ENCODE results near the gene RIN2.
"Not testable (repeated sequence)": the region's sequence is repeated elsewhere in the genome, so short reads cannot be mapped to it uniquely, and the experiment has no call there.

Gene RIN2

DNA sequence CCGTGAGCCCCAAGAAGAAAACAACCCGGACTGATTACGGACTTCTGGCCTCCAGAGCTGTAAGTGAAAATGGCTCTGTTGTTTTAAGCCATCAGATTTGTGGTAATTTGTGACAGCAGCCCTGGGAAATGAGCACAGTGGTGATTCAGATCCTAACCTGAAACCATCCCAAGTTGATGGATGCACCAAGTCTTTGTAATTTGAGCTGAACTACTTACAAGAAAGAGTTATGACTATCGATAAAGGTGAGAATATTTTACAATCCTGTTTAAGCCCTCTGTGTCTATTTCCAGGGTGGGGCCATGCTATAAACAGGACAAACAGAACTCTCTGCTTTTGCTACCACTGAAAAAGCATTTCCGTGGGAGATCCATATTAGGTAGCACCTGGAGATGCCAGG, 19.1 kb upstream of the RIN2 start:
- FAIRE-seq = no peak

GRCh38 chr20:19739351-19739750, 18.7 kb upstream of the RIN2 start:
- no peak for FAIRE-seq

More for the DNA sequence above, 19.1 kb upstream of the RIN2 start:
- DNase-seq (ENCODE audit: insufficient read length, low spot score) = no peak

GRCh38 chr20:19740512-19740911, 17.5 kb upstream of the RIN2 start:
- no peak for FAIRE-seq

More at GRCh38 chr20:19739351-19739750, 18.7 kb upstream of the RIN2 start:
- no peak for DNase-seq (ENCODE audit: insufficient read length, low spot score)

GRCh38 chr20:19741924-19742323, 16.1 kb upstream of the RIN2 start:
- FAIRE-seq (no peak), DNase-seq (ENCODE audit: insufficient read length, low spot score) (no peak)

More at GRCh38 chr20:19740512-19740911, 17.5 kb upstream of the RIN2 start:
- DNase-seq (ENCODE audit: insufficient read length, low spot score) = no peak

DNA sequence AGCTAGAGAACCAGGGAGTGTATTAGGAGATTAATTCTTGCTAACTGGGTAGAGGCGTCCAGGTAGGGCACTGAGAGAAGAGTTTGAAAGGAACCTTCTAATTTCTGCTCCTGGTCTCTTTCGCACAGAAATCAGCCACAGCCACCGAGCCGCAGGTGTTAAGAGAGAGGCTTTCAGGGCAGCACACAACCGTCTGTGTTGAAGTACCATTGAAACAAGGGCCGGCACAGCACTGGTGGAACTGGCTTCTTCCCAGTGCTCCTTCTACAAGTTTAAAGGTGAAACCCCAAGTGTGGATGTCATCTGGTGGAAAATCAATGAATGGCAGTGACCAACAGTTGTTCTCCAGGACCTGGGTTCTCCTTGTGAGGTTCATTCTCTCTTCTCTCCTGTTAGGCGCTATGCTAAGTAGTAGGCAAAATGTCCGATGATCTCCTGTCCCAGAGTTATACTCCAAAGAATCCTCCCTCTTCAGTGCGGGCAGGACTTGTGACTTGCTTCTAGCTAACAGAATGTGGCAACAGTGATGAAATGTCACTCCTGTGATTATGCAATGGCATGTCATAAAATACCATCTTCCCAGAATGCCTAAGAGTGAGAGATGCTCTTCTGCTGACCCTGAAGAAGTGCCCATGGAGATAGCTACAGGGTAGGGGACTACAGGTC, 15.0 kb upstream of the RIN2 start:
- DNase-seq (ENCODE audit: insufficient read length, low spot score) = no peak
- no peak for FAIRE-seq

DNA sequence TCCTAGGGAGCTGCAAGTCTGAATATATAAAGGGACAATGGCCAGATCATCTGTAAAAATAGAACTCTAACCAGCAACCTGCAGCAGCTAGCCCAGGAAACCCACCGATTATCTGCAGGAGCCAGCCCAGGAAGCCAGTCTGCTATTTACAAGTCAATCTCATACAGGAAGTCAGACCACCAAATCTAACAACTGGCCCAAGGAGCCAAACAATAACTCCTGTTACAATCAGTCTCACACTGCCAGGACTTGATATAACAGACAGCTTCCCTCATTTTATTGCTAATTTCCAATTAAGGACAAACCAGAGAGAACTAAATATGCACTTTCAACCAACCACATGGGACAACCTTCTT, 14.4 kb upstream of the RIN2 start:
- no peak for DNase-seq (ENCODE audit: insufficient read length, low spot score)

GRCh38 chr20:19745106-19745505, 13.0 kb upstream of the RIN2 start:
- FAIRE-seq (no peak), DNase-seq (ENCODE audit: insufficient read length, low spot score) (no peak)

More for the DNA sequence above, 14.4 kb upstream of the RIN2 start:
- no peak for FAIRE-seq

DNA sequence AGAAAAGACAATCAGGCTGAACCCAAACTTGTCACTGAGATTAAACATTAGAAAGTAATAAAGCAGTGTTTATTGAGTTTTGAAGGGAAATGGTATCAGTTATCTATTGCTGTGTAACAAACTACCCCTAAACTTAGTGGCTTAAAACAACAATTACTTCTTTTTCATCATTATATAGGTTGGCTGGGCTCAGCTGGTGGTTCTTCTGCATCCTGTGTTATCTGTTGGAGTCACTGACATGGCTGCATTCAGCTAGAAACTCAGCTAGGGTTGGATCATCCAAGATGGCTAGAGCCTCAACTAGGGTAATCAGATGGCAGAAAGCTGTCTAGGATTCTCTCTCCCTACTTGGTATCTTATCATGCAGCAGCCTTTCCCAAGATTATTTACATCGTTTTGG, 12.5 kb upstream of the RIN2 start:
- FAIRE-seq (no peak), DNase-seq (ENCODE audit: insufficient read length, low spot score) (no peak)

DNA sequence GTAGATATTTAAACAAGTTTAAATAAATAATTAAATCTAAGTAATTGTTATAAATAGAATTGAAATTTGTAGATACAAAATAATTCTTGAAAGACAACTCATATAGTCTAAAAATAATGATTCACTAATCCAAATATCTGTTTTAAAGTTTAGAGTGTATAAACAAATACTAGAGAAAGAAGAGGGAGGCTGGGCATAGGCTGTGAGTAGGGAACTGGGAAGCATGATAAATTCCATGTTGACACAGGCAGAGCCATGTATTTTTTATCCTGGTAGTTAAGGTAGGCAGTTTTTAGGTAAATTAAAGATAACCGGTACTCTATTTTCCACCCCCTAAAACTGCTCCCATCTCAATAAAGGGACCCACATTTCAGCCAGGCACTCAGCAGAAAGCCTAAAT, 11.7 kb upstream of the RIN2 start:
- DNase-seq (ENCODE audit: insufficient read length, low spot score) = no peak
- no peak for FAIRE-seq

GRCh38 chr20:19747903-19748302, 10.2 kb upstream of the RIN2 start:
- DNase-seq (ENCODE audit: insufficient read length, low spot score) (no peak), FAIRE-seq (no peak)

DNA sequence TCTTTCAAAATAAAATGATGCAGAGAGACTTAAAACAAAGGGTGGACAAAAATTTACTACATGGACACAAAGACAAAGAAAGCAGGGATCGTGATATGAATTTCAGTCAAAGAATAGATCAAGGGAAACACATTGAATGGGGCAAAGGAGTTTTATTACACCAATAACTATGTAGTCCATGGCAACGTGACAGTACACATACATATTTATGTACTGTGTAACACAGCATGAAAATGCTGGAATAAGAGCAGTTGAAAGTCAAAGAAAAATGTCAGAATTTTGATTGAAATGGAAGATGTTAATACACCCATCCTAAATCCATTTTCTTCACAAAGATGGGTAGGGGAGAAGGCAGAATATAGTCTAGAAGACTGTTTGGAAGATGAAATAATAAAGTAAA, 9.4 kb upstream of the RIN2 start:
- DNase-seq (ENCODE audit: insufficient read length, low spot score) (no peak), FAIRE-seq (no peak)

- FAIRE-seq (no peak), DNase-seq (ENCODE audit: insufficient read length, low spot score) (no peak)
Measured at GRCh38 chr20:19749618-19750071, 8.4 kb upstream of the RIN2 start.

DNA sequence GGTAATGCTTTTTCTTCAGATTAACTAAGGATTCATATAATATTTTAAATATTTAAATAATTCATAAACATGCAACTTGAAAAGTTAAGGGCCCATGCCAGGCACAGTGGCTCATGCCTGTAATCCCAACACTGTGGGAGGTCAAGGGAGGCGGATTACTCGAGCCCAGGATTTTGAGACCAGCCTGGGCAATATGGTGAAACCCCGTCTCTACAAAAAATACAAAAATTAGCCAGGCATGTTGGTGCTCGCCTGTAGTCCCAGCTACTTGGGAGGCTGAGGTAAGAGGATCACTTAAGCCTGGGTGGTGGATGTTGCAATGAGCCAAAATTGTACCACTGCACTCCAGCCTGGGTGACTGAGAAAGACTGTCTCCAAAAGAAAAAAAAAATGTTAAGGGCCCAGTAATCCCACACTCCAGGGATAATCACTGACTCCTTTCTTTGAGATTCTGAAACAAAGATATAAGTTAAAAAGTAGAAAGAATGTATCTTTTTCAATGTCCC, 7.9 kb upstream of the RIN2 start:
- FAIRE-seq (no peak), DNase-seq (ENCODE audit: insufficient read length, low spot score) (no peak)

- FAIRE-seq (no peak), DNase-seq (ENCODE audit: insufficient read length, low spot score) (no peak)
Measured at GRCh38 chr20:19750907-19751636, 7.0 kb upstream of the RIN2 start.

- FAIRE-seq; DNase-seq (ENCODE audit: insufficient read length, low spot score): not testable (repeated sequence)
Measured at GRCh38 chr20:19754201-19754600, 3.9 kb upstream of the RIN2 start.

- DNase-seq (ENCODE audit: insufficient read length, low spot score) (no peak), FAIRE-seq (no peak)
Measured at GRCh38 chr20:19756761-19757486, 1.1 kb upstream of the RIN2 start.

DNA sequence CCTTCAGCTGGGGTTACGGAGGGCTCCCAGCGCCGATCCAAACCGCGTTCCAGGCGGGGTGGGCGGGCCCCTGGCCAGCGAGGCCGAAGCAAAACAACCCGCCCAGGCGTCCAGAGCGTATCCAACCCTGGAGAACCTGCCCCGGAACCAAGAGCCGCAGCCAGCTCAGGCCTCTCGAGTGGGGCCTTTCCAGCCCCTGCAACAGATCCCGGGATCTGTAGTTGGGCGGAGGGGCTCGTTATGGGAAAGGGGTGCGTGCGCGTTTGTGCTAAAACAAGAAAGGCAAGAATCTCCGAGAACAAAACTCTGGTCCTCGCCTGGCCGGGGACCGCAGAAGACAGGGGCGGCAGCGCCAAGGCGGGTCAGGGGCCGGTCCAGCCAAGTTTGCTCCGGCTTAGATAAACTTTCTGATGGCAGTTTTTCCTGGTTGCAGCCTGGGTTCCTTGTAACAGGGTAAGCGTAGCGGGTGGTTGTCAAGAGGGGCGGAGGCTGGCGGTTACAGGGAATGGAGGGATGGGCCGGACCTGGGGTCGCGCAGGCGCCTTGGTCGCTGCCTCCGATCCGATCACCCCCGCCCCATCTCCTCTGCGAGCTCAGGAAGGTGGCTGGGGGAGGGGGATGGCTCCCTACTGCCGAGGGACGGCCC, 448 bp upstream of the RIN2 start:
- no peak for FAIRE-seq
- no peak for DNase-seq (ENCODE audit: insufficient read length, low spot score)

DNA sequence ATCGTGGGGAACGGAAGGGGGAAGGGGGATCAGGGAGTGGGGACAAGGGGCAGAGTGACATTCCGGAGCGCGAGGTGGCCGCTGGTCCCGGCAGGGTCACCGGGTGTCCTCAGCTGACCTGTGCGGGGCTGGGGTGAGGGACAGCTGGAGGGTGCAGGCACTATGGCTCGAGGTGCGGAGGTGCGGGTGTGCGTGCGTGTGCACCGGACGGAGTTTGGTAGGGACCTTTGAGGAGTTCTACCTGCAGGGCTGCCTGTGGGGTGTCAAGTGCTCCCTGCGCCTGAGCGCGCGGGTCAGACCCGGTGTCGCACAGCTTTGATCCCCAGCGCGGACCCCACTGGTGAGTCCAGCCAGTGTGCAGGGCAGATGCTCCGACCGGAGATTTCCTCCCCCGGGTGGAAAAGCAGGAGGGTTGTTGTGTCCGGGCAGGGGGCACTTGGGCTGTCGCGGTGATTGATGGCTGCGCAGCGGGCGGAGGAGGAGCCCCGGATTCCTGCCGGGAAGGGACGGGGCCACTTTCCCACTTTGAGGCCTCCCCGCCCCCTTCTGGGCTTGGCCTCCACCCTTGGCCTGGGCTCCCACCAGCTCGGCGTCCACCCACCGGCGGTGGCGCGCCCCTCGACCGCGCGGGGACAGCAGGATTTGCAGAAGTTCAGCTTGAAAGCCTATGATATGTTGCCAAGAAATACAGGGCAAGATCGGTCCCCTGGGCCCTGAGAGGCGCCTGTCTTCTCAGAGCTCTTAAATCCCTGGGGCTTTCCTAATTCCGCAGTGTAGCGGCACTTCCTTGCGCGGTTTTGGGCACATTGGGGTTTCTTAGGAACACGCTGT, 658 bp downstream of the RIN2 start:
- DNase-seq (ENCODE audit: insufficient read length, low spot score) (no peak), FAIRE-seq (no peak)

DNA sequence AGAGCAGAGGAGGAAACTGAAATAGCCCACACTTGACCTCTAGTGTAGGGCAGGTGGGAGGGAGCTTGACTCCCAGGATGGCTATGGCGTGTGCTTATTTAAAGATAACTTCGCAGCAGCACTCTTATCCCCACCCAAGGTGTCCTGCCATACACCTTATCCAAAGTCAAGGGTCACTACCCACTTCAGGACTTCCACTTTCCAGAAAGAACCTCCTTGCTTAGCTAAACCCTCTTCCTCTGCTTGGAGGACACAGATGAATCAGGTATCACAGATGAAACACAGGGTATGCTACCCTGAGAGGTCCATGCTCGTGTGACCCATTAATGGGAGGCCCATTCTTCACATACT, 2.3 kb downstream of the RIN2 start:
- DNase-seq (ENCODE audit: insufficient read length, low spot score) = no peak
- no peak for FAIRE-seq

- DNase-seq (ENCODE audit: insufficient read length, low spot score) = no peak
- no peak for FAIRE-seq
Measured at GRCh38 chr20:19761326-19761725, 3.3 kb downstream of the RIN2 start.
